GM21723 (cell line): ENCODE results near the gene HK1.

ENCODE experiments used
- ATAC-seq: cut with Tn5 transposase; IDR thresholded peaks from one replicate; pipeline ENCODE4 v1.9.1; 2021; ENCODE audit warnings: mild to moderate bottlenecking, moderate library complexity; ENCODE audit not compliant: unreplicated experiment

Gene HK1

DNA sequence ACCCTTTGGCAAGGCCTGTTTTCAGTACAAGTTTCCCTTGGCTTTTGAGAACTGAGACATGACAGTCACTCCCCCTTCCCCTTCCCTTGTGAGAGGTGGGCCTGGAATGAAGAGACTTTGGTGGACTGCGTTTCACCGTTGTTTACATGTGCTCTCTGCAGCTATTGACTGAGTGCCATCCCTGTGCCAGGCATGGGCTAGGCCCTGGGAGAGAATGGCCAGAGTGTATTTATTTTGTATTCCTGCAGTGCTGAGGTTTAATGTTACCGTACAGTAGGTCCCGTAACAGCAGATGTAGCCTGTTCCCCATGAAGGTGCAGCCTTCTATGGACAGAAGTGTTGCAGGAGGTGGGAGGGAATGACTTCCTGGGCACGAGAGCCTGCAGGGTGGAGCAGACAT, 88.4 kb downstream of the HK1 start:
- ATAC-seq, result no peak

DNA sequence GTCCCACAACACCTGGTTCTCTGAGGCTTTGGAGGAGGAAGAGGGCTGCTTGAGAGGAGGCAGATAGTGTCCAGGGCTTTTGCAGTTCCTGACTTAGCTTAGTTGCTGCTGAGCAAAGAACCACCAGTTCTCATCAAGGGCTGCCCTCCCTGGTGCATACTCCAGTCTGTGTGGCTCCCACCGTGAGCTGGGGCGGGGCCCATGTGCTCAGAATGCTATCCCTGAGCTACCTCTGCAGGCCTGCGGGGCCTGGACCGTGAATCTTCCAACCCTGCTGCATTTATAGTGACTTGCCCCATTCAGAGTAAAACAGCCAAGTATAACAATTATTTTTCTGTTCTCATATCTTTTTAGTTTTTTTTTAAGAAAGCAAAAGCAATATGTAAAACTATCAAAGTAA, 89.2 kb downstream of the HK1 start:
- ATAC-seq, result no peak

GRCh38 chr10:69372126-69372980, 94.1 kb downstream of the HK1 start:
- ATAC-seq, result no peak

DNA sequence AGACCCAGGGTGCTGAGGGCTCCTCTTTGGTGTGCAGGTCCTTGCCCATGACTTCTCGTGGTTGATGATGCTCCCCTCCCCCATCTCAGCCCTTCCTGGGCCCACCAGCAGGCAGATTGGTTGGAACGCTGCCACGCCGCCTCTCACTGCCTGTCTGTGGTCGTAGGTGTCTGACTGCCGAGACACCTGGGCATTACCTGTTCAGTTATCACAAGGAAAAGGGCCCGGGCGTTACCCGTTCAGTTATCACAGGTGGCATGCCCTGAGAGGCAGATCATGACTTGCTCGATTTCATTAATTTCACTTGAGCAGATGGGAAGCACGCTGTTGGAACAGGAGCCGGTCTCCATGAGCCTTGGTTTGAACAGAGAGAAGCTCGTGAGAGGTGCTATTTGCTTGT, 95.9 kb downstream of the HK1 start:
- ATAC-seq, result no peak

- ATAC-seq, result no peak
Measured at GRCh38 chr10:69374931-69375306, 96.6 kb downstream of the HK1 start.

DNA sequence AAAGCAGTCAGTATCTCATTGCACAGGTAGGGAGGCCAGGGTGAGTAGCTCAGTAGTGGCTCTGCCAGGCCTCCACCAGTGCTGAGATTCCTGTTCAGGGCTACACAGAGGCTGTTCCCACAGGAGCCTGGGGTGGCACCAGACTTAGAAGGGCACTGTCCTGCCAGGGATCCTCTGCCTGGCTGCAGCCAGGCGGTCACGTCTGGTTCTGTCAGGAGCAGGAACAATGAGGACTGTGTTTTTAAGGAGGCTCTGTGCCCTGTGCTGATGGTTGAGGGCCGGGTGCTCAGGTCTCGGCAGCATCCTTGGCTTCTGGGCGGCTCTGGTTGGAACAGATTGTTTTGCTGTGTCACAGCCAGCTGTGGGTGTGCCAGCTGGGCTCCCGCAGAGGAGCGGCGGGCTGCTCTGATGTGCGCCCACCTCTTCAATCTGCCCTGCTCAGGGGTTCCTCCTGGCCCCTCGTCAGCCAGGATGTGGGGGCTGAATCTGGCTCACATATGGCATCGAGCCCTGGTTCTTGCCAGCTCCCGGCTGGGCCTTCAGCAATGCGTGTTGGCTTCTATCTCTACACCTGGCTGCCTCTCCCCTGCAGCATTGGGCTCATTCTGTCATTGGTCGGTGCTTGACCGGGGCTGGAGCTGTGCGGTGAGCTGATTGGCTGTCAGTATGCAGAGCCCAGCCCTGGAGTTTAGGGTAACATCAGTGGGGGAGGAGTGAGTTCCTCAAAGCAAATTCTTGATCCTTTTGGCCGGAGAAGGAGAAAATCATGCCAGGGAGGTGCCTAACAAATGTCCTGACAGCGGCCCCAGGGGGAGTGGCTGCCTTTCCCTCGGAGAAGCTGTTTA, 97.2 kb downstream of the HK1 start:
- ATAC-seq, result no peak

DNA sequence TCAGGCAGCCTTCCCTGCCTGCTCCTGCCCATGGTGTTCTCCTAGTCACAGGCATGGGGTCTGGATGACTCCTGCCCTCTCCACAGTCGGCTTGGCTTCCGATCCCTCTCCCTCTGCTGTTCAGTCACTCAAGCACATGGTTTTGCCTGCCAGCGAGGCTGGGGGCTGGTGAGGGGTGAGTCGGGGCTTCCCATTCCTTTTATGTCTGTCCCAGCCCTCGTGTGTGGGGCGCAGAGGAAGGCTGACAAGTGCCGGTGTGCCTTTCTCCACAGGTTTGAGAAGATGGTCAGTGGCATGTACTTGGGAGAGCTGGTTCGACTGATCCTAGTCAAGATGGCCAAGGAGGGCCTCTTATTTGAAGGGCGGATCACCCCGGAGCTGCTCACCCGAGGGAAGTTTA, 98.4 kb downstream of the HK1 start:
- no peak for ATAC-seq

DNA sequence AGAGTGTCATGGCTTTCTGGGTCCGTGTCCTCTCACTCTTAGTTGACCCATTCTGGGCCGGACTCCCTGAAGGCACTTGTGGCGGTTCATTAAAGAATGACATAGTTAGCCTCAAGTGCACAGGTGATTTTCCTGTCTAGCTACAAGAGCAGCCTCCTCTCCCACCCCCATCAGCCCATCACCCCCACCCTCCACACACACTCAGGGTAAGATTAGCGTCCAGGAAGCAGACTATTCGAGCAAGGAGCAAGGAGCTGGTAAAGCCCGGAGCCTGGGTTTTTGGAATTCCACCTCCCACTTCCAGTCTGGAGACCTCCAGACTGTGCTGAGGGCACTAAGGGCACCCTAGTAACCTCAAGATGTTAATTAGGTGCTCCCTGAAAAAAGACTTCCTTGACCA, 98.9 kb downstream of the HK1 start:
- no peak for ATAC-seq

DNA sequence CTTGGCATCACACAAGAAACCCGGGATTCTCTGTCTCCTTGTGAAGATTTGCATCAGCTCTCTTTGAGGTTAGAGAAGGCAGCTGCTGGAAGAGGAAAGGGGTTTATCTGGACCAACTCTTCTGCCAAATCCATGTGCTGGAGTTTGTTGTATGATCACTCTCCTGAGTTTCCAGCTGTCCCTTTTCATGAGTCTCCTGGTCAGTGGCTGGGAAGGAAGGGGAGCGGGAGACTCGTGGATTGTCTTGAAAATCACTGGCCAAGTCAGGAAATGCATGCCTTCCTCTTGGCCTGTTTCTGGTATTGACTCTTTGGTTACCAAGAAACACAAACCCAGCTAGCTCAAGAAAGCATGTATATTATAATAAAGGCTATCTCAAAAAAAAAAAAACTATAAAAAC, 99.6 kb downstream of the HK1 start:
- no peak for ATAC-seq

GRCh38 chr10:69379800-69380199, 101.5 kb downstream of the HK1 start:
- no peak for ATAC-seq

DNA sequence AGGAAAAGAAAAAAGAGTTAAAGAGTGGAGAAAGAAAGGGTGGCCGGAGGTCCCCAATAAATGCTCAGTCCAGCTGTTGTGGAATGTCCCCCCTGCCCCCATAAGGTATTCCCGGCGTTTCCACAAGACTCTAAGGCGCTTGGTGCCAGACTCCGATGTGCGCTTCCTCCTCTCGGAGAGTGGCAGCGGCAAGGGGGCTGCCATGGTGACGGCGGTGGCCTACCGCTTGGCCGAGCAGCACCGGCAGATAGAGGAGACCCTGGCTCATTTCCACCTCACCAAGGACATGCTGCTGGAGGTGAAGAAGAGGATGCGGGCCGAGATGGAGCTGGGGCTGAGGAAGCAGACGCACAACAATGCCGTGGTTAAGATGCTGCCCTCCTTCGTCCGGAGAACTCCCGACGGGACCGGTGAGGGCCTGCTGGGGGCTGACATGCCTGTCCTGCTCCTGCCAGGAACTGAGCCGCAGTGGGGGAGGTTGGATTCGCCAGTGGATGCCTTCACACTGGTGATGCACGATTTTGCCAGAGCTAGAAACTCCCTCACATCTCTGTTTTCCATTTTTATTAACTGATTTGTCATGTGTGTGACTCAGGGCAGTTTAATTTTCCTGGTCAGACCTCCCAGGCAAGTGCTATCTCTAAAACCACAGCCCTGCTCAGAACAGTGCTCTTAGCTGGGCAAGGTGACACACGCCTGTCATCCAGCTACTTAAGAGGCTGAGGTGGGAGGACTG, 104.3 kb downstream of the HK1 start:
- no peak for ATAC-seq

DNA sequence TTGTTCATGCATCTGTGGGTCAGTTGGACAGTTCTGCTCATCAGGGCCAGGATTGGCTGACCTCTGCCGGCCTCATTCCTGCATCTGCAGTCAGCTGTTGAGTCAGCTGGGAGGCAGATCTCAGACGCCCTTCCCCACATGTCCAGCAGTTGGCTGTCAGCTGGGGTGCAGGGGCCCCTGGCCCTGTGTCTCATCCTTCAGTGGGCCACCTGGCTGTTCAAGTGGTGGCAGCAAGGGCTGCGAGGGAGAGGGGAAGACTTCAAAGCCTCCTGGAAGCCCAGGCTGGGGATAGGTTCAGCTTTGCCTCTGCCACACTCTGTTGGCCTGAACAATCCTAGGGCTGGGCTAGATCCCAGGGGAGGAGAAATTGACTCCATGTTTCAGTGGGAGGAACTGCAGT, 105.3 kb downstream of the HK1 start:
- ATAC-seq, result no peak

GRCh38 chr10:69384320-69384719, 106.0 kb downstream of the HK1 start:
- ATAC-seq, result no peak

DNA sequence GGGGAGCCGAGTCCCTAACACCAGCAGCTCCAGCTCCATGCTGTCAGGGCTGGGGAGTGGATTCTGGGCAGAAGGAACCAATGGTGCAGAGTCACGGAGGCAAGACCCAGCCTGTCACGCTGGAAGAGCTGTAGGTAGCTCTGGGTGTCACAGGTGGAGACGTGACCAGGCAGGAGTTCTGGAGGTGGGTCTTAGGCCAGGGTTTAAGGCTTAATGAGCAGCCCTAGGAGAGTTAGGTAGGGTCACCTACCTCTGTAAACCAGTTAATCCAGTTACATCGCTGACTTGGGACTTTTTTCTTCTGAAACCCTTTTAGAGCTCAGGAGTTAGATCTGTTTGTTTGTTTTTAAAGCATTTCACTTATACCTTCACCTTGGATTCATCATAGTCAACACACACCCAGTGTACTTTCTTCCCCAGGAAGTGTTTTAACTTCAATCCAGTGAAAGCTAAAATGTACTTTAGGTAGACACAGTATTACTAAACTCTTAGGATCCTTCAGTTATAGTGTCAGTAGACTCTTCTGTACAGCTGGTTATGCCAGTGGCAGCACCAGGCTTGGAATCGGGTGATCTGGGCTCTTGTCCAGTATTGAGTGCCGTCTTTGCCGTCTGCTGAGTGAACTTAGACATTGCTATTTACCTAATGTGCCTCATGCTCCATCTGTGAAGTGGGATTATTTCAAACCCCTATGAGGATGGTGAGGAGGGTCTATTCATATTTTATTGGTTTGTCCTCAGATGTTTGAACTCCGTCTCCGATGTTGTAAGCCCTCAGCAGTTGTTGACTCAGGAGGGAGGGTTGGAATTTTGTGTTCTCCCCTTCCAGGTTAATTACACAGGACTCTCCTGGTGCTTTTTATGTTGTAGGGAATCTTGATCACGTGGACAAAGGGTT, 107.4 kb downstream of the HK1 start:
- no peak for ATAC-seq

- ATAC-seq, result no peak
Measured at GRCh38 chr10:69387500-69387899, 109.2 kb downstream of the HK1 start.

- ATAC-seq, result no peak
Measured at GRCh38 chr10:69388488-69388887, 110.2 kb downstream of the HK1 start.

GRCh38 chr10:69389827-69390490, 111.7 kb downstream of the HK1 start:
- ATAC-seq, result no peak

DNA sequence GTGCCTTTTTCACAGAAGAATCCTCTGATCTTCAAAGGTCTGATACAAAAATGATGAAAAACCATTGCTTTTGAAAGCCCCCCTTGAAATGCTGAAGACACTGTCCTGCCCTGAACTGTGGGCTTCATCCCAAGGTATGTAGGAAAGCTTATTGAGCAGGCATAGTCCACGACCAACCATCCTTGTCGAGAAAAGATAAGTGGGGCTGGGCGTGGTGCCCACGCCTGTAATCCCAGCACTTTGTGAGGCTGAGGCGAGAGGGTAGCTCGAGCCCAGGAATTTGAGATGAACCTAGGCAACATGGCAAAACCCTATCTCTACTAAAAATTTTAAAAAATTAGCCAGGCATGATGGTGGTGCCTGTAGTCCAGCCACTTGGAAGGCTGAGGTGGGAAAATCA, 112.9 kb downstream of the HK1 start:
- ATAC-seq, result no peak

GRCh38 chr10:69392481-69393000, 114.2 kb downstream of the HK1 start:
- peak; percentile 82 for ATAC-seq

- no peak for ATAC-seq
Measured at GRCh38 chr10:69394020-69394419, 115.7 kb downstream of the HK1 start.
